Caki2 (cell line): ENCODE results near the gene LRRFIP2. TPM values are rescaled to one million over a fixed set of nuclear protein-coding genes. Genes with fewer than 3 reads are reported as not detected.
"Not testable (repeated sequence)": the region's sequence is repeated elsewhere in the genome, so short reads cannot be mapped to it uniquely, and the experiment has no call there.

ENCODE experiments used
- DNase-seq: peaks from one replicate; pipeline ENCODE4 v3.0.0-alpha.2; 2015; ENCODE audit warnings: low read depth
- in situ Hi-C: cut with HindIII; loops from 2 replicates; pipeline ENCODE4 v1.10.0; 2016; ENCODE audit warnings: low sequenced_read_pairs, low pct_unique_long_range_greater_than_20kb, mixed read lengths
- total RNA-seq: library from RNA; depleted of rRNA; stranded (reverse); fragments of >200 nt; shearing (Covaris generic); gene quantifications from 2 replicates; pipeline ENCODE4 v1.2.3, GENCODE V29; 2014; ENCODE audit warnings: low replicate concordance; rRNA removed

LRRFIP2 gene
- total RNA-seq = 16.2 and 16.9 TPM in 2 replicates

- peak; percentile 39 for DNase-seq
- in situ Hi-C loops = no loop called here
Measured at GRCh38 chr3:37174532-37175126, at the start of gene LRRFIP2. LRRFIP2 (minus strand) TSS chr3:37174582; CDS start chr3:37148983, 25,599 bp downstream.

GRCh38 chr3:37223576-37223975 lies 49.2 kb upstream of the LRRFIP2 start:
- no peak for DNase-seq
- in situ Hi-C loops = no loop called here

- peak; percentile 69 for DNase-seq
- in situ Hi-C loops = no loop called here
Measured at GRCh38 chr3:37223141-37223558, 48.8 kb upstream of the LRRFIP2 start.

GRCh38 chr3:37222542-37222941 lies 48.2 kb upstream of the LRRFIP2 start:
- in situ Hi-C loops = not testable (repeated sequence)

GRCh38 chr3:37221407-37221806 lies 47.0 kb upstream of the LRRFIP2 start:
- DNase-seq = peak; percentile 83
- in situ Hi-C loops = no loop called here

More at GRCh38 chr3:37222542-37222941, 48.2 kb upstream of the LRRFIP2 start:
- DNase-seq = not testable (repeated sequence)

GRCh38 chr3:37219266-37219665 lies 44.9 kb upstream of the LRRFIP2 start:
- in situ Hi-C loops = no loop called here
- DNase-seq = no peak

- in situ Hi-C loops = no loop called here
- no peak for DNase-seq
Measured at GRCh38 chr3:37218206-37218605, 43.8 kb upstream of the LRRFIP2 start.

- no peak for DNase-seq
- in situ Hi-C loops = no loop called here
Measured at GRCh38 chr3:37217098-37217849, 42.9 kb upstream of the LRRFIP2 start.

- in situ Hi-C loops = no loop called here
Measured at GRCh38 chr3:37216597-37217097, 42.3 kb upstream of the LRRFIP2 start.

GRCh38 chr3:37214076-37214475 lies 39.7 kb upstream of the LRRFIP2 start:
- in situ Hi-C loops = no loop called here
- no peak for DNase-seq

More at GRCh38 chr3:37216597-37217097, 42.3 kb upstream of the LRRFIP2 start:
- no peak for DNase-seq

- in situ Hi-C loops = no loop called here
- no peak for DNase-seq
Measured at GRCh38 chr3:37210230-37210629, 35.8 kb upstream of the LRRFIP2 start.

- in situ Hi-C loops, DNase-seq: not testable (repeated sequence)
Measured at GRCh38 chr3:37208576-37208975, 34.2 kb upstream of the LRRFIP2 start.

GRCh38 chr3:37208008-37208407 lies 33.6 kb upstream of the LRRFIP2 start:
- DNase-seq, in situ Hi-C loops: not testable (repeated sequence)

GRCh38 chr3:37206041-37206440 lies 31.7 kb upstream of the LRRFIP2 start:
- DNase-seq, in situ Hi-C loops: not testable (repeated sequence)

GRCh38 chr3:37204314-37204713 lies 29.9 kb upstream of the LRRFIP2 start:
- DNase-seq = no peak
- in situ Hi-C loops = no loop called here

- in situ Hi-C loops = no loop called here
- DNase-seq = no peak
Measured at GRCh38 chr3:37202035-37202434, 27.7 kb upstream of the LRRFIP2 start.

- no peak for DNase-seq
- in situ Hi-C loops = no loop called here
Measured at GRCh38 chr3:37200141-37200540, 25.8 kb upstream of the LRRFIP2 start.

GRCh38 chr3:37198996-37199395 lies 24.6 kb upstream of the LRRFIP2 start:
- in situ Hi-C loops = no loop called here
- DNase-seq = no peak

- DNase-seq = no peak
- in situ Hi-C loops = no loop called here
Measured at GRCh38 chr3:37198547-37198946, 24.2 kb upstream of the LRRFIP2 start.
